Measurements from ENCODE around the gene ELAVL4.

- TF ChIP-seq POLR2A (IDR thresholded peaks at IDR 0.05; ENCODE audit: low read depth, low read length) (no peak), CTCF (IDR thresholded peaks at IDR 0.05; ENCODE audit: extremely low read depth in 1 of 2, insufficient read depth in 1 of 2, low read depth in 1 of 2, low read length in 2 of 2) (no peak), POLR2AphosphoS5 (IDR thresholded peaks at IDR 0.05; ENCODE audit: insufficient read depth, low read depth, low read length) (no peak), MAX (IDR thresholded peaks at IDR 0.05; ENCODE audit: insufficient read depth, insufficient read length) (no peak), EZH2 (IDR thresholded peaks at IDR 0.05; ENCODE audit: borderline replicate concordance, low read depth, low read length, severe bottlenecking) (no peak), MYC (IDR thresholded peaks at IDR 0.05; ENCODE audit: low read depth, low read length) (no peak), JUN (IDR thresholded peaks at IDR 0.05; ENCODE audit: borderline replicate concordance, insufficient read depth, insufficient read length, low read depth) (no peak), FOS (IDR thresholded peaks at IDR 0.05; ENCODE audit: borderline replicate concordance, insufficient read depth, low read length) (no peak), GATA2 (IDR thresholded peaks at IDR 0.05; ENCODE audit: insufficient read depth, insufficient read length, low read depth, low read length) (no peak)
These were observed 109.8 kb downstream of the ELAVL4 start for GRCh38 chr1:50218344-50219120.
